CD4-positive, CD25-positive, alpha-beta regulatory T cell (primary cell): Measurements from ENCODE around the gene GLMP. TPM values are rescaled to one million over a fixed set of nuclear protein-coding genes. Genes with fewer than 3 reads are reported as not detected.

ENCODE experiments used
- ATAC-seq, 2 donors: fragments of 150-1000 bp; cut with Tn5 transposase; one replicate each; pipeline ENCODE4 v1.10.0; 2021; ENCODE audit warnings: low read depth in 2 of 2, moderate number of reproducible peaks in 2 of 2, moderate library complexity in 1 of 2
- DNase-seq, 3 donors: peaks; one replicate each; pipeline versions ENCODE4 v3.0.0 to v3.0.0-alpha.2; 2012 to 2022; ENCODE audit warnings: mixed read lengths in 1 of 3
- H3K27ac ChIP-seq: one replicate; pipeline ENCODE4 v1.7.0; 2013; ENCODE audit warnings: mild to moderate bottlenecking, low read length; ENCODE audit not compliant: insufficient read depth, poor library complexity, severe bottlenecking
- H3K27me3 ChIP-seq: one replicate; pipeline ENCODE4 v1.7.0; 2013; ENCODE audit warnings: low read length; ENCODE audit not compliant: control insufficient read depth, insufficient read depth
- H3K36me3 ChIP-seq: one replicate; pipeline ENCODE4 v1.7.0; 2013; ENCODE audit warnings: mild to moderate bottlenecking, low read length, moderate library complexity; ENCODE audit not compliant: control insufficient read depth, insufficient read depth
- H3K4me1 ChIP-seq: 2 replicates; pipeline ENCODE4 v1.7.0; 2013; ENCODE audit warnings: mild to moderate bottlenecking, low read length; ENCODE audit not compliant: insufficient read depth, control insufficient read depth, poor library complexity, severe bottlenecking
- H3K4me3 ChIP-seq: one replicate; pipeline ENCODE4 v1.7.0; 2013; ENCODE audit warnings: low read depth, mild to moderate bottlenecking, low read length, moderate library complexity
- H3K9me3 ChIP-seq, 2 experiments: 1 replicate in 1 of 2; 2 replicates in 1 of 2; pipeline ENCODE4 v1.7.0; 2013; ENCODE audit warnings: low read length in 2 of 2, mild to moderate bottlenecking in 1 of 2, moderate library complexity in 1 of 2; ENCODE audit not compliant: control insufficient read depth in 2 of 2
- H3K27ac Mint-ChIP-seq, 3 donors: one replicate each; pipeline ENCODE4 v1.8.0; 2020 to 2022; ENCODE audit warnings: mild to moderate bottlenecking in 3 of 3, mixed read lengths in 3 of 3, moderate library complexity in 2 of 3
- H3K27me3 Mint-ChIP-seq: one replicate; pipeline ENCODE4 v1.8.0; 2022; ENCODE audit warnings: mild to moderate bottlenecking, mixed read lengths
- H3K36me3 Mint-ChIP-seq: one replicate; pipeline ENCODE4 v1.8.0; 2020; ENCODE audit warnings: mixed read lengths
- H3K4me1 Mint-ChIP-seq, 4 donors: one replicate each; pipeline ENCODE4 v1.8.0; 2020 to 2022; ENCODE audit warnings: mixed read lengths in 4 of 4, mild to moderate bottlenecking in 1 of 4
- H3K4me3 Mint-ChIP-seq, 4 donors: one replicate each; pipeline ENCODE4 v1.8.0; 2020 to 2022; ENCODE audit warnings: mild to moderate bottlenecking in 4 of 4, mixed read lengths in 4 of 4, moderate library complexity in 3 of 4
- H3K9me3 Mint-ChIP-seq, 7 donors: one replicate each; pipeline ENCODE4 v1.8.0; 2020 to 2022; ENCODE audit warnings: mixed read lengths in 7 of 7, mild to moderate bottlenecking in 3 of 7, moderate library complexity in 2 of 7
- polyA plus RNA-seq, 4 donors: library from polyadenylated mRNA; unstranded; fragments of 300-500 nt; fragmentation: Illumina TruSeq; gene quantifications; one replicate each; pipeline ENCODE4 v1.2.3, GENCODE V29; 2021
- total RNA-seq: library from RNA; stranded (reverse); gene quantifications from one replicate; pipeline ENCODE4 v1.2.3, GENCODE V29; 2022

Gene GLMP
- total and polyA plus RNA-seq, 5 donors from 2014 or later = 29.8 to 45.9 (median 36.5) TPM

GRCh38 chr1:156303241-156303640, 7.8 kb upstream of the GLMP start:
- H3K27me3 ChIP-seq = no peaks in the 10 kb centered on the region
- peaks cover 11% of the 10 kb centered on the region for H3K36me3 ChIP-seq
- Mint-ChIP-seq H3K4me1 (peaks cover 0 to 5% (median 0%) of the 10 kb centered on the region in 4 donors), H3K27ac (no peak overlapping the region), H3K36me3 (peaks cover 4% of the 10 kb centered on the region), H3K9me3 (peaks cover 0 to 1% (median 0%) of the 10 kb centered on the region in 7 donors), H3K27me3 (no peaks in the 10 kb centered on the region), H3K4me3 (no peak overlapping the region)
- DNase-seq = no peak
- H3K27ac ChIP-seq = no peak overlapping the region
- ATAC-seq = no peak
- H3K4me3 ChIP-seq = no peak overlapping the region
- no peaks in the 10 kb centered on the region for H3K9me3 ChIP-seq
- H3K4me1 ChIP-seq = no peaks in the 10 kb centered on the region

GRCh38 chr1:156298852-156299357, 3.4 kb upstream of the GLMP start, which contains the start of gene VHLL:
TSS of gene VHLL (minus strand) at chr1:156299307. CDS start at chr1:156299189, 118 bp downstream.
- no peak within 1 kb of the TSS for H3K4me3 ChIP-seq
- no peaks in the 10 kb centered on the region for H3K9me3 ChIP-seq
- H3K4me1 Mint-ChIP-seq = peaks cover 3 to 23% (median 14%) of the 10 kb centered on the region in 4 donors
- H3K27me3 ChIP-seq = no peaks in the 10 kb centered on the region
- no peak within 1 kb of the TSS for H3K27ac ChIP-seq
- no peak for ATAC-seq
- H3K36me3 ChIP-seq = no peaks in the 10 kb centered on the region
- DNase-seq = no peak
- H3K27ac Mint-ChIP-seq = no peak within 1 kb of the TSS
- H3K4me1 ChIP-seq = peaks cover 19% of the 10 kb centered on the region
- H3K4me3 Mint-ChIP-seq = no peak within 1 kb of the TSS
- peaks cover 0 to 1% (median 0%) of the 10 kb centered on the region in 7 donors for H3K9me3 Mint-ChIP-seq
- H3K36me3 Mint-ChIP-seq = no peaks in the 10 kb centered on the region
- no peaks in the 10 kb centered on the region for H3K27me3 Mint-ChIP-seq

GRCh38 chr1:156293895-156294294, 1.6 kb downstream of the GLMP start:
- no peak for DNase-seq
- Mint-ChIP-seq H3K27ac (no peak overlapping the region), H3K4me1 (peaks cover 3 to 35% (median 17%) of the 10 kb centered on the region in 4 donors), H3K9me3 (no peaks in the 10 kb centered on the region), H3K36me3 (peaks cover 14% of the 10 kb centered on the region), H3K27me3 (no peaks in the 10 kb centered on the region), H3K4me3 (peak overlapping the region in 2 of 4 donors; percentile 4 to 21)
- Histone ChIP-seq H3K27me3 (no peaks in the 10 kb centered on the region), H3K4me1 (peaks cover 19% of the 10 kb centered on the region), H3K27ac (no peak overlapping the region), H3K9me3 (no peaks in the 10 kb centered on the region), H3K4me3 (no peak overlapping the region), H3K36me3 (peaks cover 3% of the 10 kb centered on the region)
- no peak for ATAC-seq

GRCh38 chr1:156293098-156293434, 2.4 kb downstream of the GLMP start:
- Mint-ChIP-seq H3K4me3 (peak overlapping the region in 2 of 4 donors; percentile 19 to 21), H3K27ac (no peak overlapping the region), H3K9me3 (no peaks in the 10 kb centered on the region), H3K36me3 (peaks cover 14% of the 10 kb centered on the region), H3K27me3 (no peaks in the 10 kb centered on the region), H3K4me1 (peaks cover 3 to 35% (median 17%) of the 10 kb centered on the region in 4 donors)
- H3K27ac ChIP-seq = no peak overlapping the region
- DNase-seq (no peak), ATAC-seq (no peak)
- H3K27me3 ChIP-seq = no peaks in the 10 kb centered on the region
- peaks cover 7% of the 10 kb centered on the region for H3K36me3 ChIP-seq
- peaks cover 19% of the 10 kb centered on the region for H3K4me1 ChIP-seq
- no peaks in the 10 kb centered on the region for H3K9me3 ChIP-seq
- no peak overlapping the region for H3K4me3 ChIP-seq

- peak in 1 of 2 donors; percentile 38 for ATAC-seq
- H3K4me3 Mint-ChIP-seq = peak overlapping the region in 2 of 4 donors; percentile 29 to 32
- DNase-seq = no peak
Observed at GRCh38 chr1:156291226-156292061, 4.0 kb downstream of the GLMP start.

GRCh38 chr1:156289857-156290256, 5.6 kb downstream of the GLMP start:
- H3K27me3 ChIP-seq = no peaks in the 10 kb centered on the region
- peaks cover 3 to 22% (median 8%) of the 10 kb centered on the region in 4 donors for H3K4me1 Mint-ChIP-seq
- no peaks in the 10 kb centered on the region for H3K9me3 ChIP-seq
- no peak overlapping the region for H3K27ac ChIP-seq
- peaks cover 14% of the 10 kb centered on the region for H3K36me3 Mint-ChIP-seq
- no peak overlapping the region for H3K4me3 ChIP-seq
- H3K4me1 ChIP-seq = peaks cover 7% of the 10 kb centered on the region
- DNase-seq = no peak
- H3K4me3 Mint-ChIP-seq = peak overlapping the region in 2 of 4 donors; percentile 54 to 81
- no peak for ATAC-seq
- H3K36me3 ChIP-seq = peaks cover 12% of the 10 kb centered on the region
- H3K27me3 Mint-ChIP-seq = no peaks in the 10 kb centered on the region
- no peaks in the 10 kb centered on the region for H3K9me3 Mint-ChIP-seq
- no peak overlapping the region for H3K27ac Mint-ChIP-seq

More at GRCh38 chr1:156291226-156292061, 4.0 kb downstream of the GLMP start:
- Mint-ChIP-seq H3K36me3 (peaks cover 14% of the 10 kb centered on the region), H3K9me3 (no peaks in the 10 kb centered on the region), H3K27me3 (no peaks in the 10 kb centered on the region), H3K27ac (peak overlapping the region in 1 of 3 donors; percentile 27), H3K4me1 (peaks cover 3 to 35% (median 17%) of the 10 kb centered on the region in 4 donors)
- no peaks in the 10 kb centered on the region for H3K27me3 ChIP-seq
- H3K4me1 ChIP-seq = peaks cover 19% of the 10 kb centered on the region
- no peak overlapping the region for H3K4me3 ChIP-seq
- no peak overlapping the region for H3K27ac ChIP-seq
- no peaks in the 10 kb centered on the region for H3K9me3 ChIP-seq
- H3K36me3 ChIP-seq = peaks cover 8% of the 10 kb centered on the region

- ATAC-seq (no peak), DNase-seq (no peak)
- H3K27ac Mint-ChIP-seq = peak overlapping the region in 1 of 3 donors; percentile 15
- H3K27me3 ChIP-seq = no peaks in the 10 kb centered on the region
- H3K9me3 ChIP-seq = no peaks in the 10 kb centered on the region
- no peaks in the 10 kb centered on the region for H3K27me3 Mint-ChIP-seq
- H3K36me3 Mint-ChIP-seq = peaks cover 5% of the 10 kb centered on the region
- H3K4me1 ChIP-seq = peaks cover 22% of the 10 kb centered on the region
- no peak overlapping the region for H3K4me3 ChIP-seq
- no peaks in the 10 kb centered on the region for H3K9me3 Mint-ChIP-seq
- peaks cover 12% of the 10 kb centered on the region for H3K36me3 ChIP-seq
- H3K4me3 Mint-ChIP-seq = peak overlapping the region in 2 of 4 donors; percentile 24 to 47
- peaks cover 15 to 33% (median 19%) of the 10 kb centered on the region in 4 donors for H3K4me1 Mint-ChIP-seq
- no peak overlapping the region for H3K27ac ChIP-seq
Observed at GRCh38 chr1:156286061-156286460, 9.4 kb downstream of the GLMP start.
